ENCODE measurements around the gene BRDT.

BRDT gene

DNA sequence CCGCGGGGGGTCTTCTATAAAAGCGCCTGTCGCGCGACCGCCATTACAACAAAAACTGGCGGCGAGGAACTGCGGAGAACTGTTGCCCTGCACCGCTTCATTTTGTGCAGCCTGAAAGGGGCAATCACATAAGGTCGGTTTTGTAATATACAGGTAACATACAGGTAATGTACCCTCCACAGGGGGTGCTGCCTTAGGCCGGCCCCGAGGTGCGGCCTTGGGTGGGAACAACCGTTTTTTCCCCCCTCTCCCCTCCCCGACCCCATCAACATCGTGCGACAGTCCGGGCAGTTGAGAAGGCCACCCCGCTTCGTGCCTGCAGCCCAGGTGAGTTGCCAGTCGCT lies at the start of gene BRDT:
TSS of gene BRDT (plus strand) at position 46 of the 344 bp plus-strand sequence. CDS start 13,354 bp downstream, outside the sequence.
- no peak for DNase-seq

DNA sequence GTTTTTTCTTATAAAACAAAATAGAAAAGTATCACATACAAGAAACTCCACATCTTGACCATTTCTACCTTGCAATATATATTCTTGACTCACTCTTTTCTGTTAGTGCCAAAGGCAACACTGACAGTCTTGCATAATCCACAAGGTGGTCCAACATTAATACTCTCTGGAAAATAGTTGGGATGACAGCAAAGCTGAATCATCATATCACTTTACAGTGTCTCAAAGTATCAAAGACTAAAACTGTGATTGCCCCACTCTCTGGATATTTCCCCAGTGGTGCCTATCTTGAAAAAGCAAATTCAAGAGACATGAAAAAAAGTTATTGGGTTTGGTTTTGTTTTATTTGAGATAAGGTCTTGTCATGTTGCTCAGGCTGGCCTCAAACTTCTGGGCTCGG lies 48.6 kb upstream of the BRDT start:
- DNase-seq, result no peak

DNA sequence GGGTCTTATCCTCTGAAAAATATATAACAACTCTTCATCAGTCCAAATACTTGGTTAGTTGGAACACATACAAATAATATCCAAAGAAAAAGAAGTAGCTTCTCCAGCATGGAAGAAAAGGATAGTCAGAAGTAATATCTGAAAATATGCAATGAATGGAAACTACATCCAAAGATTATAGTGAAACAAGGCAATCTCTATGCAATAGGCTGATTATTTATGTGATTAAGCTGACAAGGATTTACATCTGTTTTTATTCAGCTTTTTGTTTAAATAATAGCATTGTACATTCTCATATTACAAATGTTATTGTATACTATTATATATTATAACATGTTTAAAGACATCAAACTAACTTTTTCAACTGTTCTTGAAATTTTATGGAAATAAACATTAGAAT lies 48.0 kb upstream of the BRDT start:
- no peak for DNase-seq

DNA sequence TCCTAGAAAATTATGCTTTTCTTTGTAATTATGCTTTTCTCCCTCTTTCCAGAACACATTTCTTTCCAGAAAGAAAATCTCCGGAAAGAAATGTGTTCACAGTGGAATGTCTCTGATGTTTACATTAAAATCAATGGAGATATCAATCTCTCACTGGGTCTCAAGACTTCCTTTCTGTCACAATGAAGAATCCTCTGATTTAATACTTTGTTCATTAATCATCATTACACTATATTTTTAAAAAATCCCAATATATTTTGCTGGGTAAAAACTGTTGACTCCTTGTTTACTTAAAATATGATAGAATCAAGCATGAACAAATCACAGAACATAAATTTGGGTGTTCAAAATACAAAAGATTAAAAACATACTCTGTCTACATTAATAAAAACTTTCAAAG lies 36.9 kb upstream of the BRDT start:
- no peak for DNase-seq

DNA sequence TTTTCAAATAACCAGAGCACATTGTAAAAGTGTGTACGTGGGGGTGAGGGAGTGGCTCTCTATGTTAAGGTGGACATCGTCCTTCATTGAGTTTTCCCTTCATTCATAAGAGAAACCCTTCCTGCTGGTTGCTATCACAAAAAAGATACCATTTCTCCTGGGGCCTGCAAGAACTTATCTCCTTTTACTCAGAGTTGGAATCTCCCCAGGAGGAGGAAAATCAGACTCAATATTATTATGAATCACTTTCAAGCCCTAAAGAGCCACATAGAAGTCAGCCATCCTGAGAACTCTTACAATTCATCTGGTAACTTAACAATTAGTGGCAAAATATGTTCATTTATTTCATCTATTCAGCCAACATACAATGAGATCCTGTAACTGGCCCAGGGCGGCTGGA lies 36.2 kb upstream of the BRDT start:
- no peak for DNase-seq

DNA sequence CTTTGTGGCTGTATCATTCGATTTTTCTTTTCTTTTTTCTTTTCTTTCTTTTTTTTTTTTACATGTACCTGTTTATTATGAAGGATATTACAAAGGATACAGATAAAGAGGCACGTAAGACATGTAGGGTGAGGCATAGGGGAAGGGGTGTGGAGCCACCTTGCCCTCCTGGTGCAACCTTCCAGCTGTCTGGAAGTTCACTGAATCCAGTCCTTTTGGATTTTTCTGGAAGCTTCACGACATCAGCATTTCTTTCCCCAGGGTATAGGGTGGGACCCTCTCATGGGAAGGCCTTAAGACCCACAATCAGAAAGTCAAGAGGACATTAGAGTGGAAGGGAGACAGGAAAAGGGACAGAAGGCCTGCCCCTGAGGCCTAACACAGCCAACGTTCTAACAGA lies 33.2 kb upstream of the BRDT start:
- no peak for DNase-seq

GRCh38 chr1:91916811-91917460 lies 32.3 kb upstream of the BRDT start:
- DNase-seq, result no peak

GRCh38 chr1:91919962-91920361 lies 29.2 kb upstream of the BRDT start:
- no peak for DNase-seq

- DNase-seq, result no peak
These were observed 25.1 kb upstream of the BRDT start for GRCh38 chr1:91924146-91924545.

DNA sequence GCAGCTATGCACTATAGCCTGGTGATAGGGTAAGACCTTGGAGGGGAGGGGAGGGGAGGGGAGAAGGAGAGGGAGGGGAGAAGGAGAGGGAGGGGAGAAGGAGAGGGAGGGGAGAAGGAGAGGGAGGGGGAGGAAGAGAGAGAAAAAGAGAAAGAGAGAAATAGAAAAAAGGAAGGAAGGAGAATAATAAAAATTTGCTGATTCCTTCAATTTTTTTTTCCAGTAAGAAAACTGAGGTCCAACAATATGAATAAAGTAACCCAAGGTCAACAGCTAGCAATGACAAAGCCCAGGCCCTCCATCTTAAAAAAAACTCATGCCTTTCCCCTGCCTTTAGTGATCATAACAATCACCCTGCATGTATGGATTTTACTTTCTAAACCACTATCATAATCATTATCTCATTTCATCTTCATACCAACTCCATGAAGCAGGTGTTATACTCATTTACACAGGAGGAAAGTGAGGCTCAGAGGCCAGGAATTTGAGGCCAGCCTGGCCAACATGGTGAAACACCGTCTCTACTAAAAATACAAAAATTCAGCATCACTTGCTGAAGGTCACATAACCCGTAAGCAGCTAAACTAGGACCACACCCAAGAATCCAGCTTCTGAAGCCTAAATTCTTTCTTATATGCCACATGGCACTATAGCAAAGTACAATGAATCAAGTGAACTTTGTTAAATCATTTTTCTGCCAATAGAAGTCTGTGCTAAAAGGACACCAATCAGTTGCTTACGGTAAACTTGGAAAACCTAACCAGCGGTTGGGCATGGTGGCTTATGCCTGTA lies 23.4 kb upstream of the BRDT start:
- no peak for DNase-seq

- no peak for DNase-seq
These were observed 21.2 kb upstream of the BRDT start for GRCh38 chr1:91928026-91928425.

DNA sequence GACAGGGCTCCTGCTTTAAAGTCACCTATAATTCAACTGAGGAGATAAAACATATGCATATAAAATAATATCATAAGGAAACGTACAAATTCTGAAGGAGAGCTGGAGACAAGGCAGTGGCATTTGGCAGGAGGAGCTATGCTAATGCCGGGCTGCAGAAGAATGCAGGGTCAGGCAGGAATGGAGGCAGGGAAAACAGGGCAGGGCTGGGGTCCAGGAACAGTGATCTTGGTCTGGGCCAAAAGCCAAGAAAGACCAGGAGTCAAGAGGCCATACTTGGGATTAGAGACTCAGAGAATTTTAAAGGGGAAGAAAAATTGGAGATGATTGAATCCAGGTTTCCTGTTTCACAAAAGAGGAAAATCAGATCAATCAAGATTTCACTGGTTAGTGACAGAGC lies 20.0 kb upstream of the BRDT start:
- no peak for DNase-seq

- DNase-seq, result no peak
These were observed 11.6 kb upstream of the BRDT start for GRCh38 chr1:91937613-91938012.

- DNase-seq, result no peak
These were observed 8.7 kb upstream of the BRDT start for GRCh38 chr1:91940496-91940895.

DNA sequence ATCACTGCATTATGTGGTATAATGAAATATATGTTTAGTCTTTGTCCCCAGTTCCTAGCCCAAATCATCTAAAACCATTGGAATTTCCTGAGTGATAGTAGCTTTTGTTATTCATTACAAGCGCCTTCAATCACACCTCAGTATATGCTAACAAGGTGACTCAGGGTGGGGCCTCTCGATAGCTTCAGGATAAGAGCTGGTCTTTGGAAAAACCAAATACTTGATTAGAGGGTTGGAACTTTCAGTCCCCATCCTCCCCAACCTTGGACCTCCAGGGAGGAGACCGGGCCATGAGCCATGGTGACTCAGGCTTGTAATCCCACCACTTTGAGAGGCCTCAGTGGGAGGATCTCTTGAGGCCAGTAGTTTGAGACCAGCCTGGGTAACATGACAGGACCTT lies 5.1 kb upstream of the BRDT start:
- DNase-seq, result no peak

- no peak for DNase-seq
These were observed 1.1 kb upstream of the BRDT start for GRCh38 chr1:91948097-91948496.

DNA sequence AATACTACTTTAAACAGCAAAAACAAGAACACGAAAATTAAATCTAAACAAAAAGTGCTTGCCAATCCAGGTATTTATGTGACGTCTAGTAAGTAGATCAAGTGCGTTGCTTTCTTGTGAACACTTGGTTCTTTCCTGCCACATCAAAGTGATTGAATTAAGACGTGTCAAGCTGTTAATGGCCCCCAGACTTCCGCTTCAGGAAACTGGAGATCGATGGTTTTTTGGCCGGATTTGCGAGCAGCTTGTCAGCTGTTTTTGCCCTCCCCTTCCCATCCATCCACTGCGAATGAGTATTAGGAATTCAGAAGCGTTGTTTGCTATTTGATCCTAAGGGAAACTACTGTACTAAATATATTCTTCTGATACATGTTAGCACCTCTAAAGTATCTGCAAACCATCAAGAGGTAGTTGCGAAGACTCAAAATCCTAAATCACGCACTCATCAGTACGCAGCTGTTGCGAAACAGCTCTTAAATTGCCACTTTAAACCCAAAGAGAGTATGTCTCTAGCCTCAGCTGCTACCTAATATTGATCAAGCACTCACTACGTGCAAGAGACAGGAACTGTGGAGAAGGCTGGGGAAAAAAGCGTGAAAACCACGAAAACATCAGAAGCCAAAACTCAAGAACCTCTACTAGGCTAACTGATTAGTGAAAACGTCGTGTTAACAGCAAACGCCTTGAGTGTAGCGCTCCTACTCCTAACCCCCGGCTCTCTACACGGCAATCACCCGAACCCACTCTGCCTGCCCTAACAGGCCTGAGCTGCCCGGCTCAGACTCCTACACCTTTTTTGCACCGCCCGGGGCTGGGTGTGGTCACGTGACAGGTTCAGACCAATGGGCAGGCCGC lies 473 bp upstream of the BRDT start:
- DNase-seq, result no peak

DNA sequence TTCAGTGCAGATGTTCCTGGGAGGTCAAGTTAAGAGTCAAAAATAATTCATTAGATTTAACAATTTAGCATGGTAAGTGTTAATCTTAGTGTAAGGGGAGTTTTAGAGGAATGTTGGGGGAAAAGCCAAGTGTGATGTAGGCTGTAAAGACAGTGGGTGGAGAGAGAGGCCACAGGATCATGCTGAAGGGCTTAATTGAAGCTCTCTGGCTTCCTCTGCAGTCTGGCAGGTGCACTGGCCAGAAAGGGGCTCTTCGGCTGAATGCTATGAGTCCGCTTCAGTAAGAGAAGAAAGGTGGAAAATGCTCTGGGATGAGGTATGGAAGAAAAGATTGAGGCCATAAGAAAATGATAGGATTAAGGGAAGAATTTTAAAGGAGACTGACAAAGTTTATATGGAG lies 3.0 kb downstream of the BRDT start:
- DNase-seq, result no peak

DNA sequence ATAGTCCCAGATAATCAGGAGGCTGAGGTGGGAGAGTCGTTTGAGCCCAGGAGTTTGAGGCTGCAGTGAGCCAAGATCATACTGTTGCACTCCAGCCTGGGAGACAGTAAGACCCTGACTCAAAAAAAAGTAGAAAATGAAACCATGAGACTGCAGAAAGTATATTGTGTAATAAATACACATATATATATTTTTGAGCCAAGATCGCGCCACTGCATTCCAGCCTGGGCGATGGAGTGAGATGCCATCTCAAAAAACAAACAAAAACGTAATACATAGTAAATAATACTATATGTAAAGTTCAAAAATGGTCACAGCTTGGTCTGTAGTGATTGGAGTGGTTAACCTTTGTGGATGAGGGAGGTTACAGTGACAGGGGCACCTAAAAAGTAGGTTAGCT lies 9.7 kb downstream of the BRDT start:
- DNase-seq, result no peak

GRCh38 chr1:91968334-91968733 lies 19.1 kb downstream of the BRDT start:
- DNase-seq, result no peak

DNA sequence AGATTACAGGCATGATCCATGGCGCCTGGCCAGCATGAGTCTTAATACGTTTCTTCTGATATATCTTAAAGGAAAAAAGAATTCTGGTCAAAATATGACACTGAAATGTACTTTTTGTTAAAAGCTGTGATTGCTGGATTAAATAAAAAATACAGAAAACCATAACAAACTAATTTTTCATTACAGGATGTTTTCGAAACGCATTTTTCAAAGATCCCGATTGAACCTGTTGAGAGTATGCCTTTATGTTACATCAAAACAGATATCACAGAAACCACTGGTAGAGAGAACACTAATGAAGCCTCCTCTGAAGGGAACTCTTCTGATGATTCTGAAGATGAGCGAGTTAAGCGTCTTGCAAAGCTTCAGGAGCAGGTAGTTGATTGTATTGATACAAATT lies 30.2 kb downstream of the BRDT start:
- DNase-seq, result no peak

- no peak for DNase-seq
These were observed 31.5 kb downstream of the BRDT start for GRCh38 chr1:91980663-91981062.

GRCh38 chr1:91981996-91982609 lies 32.9 kb downstream of the BRDT start:
- DNase-seq, result no peak
